ENCODE data around the gene CITED2. TPM values are rescaled to one million over a fixed set of nuclear protein-coding genes. Genes with fewer than 3 reads are reported as not detected.

Gene CITED2
- total RNA-seq, 2 donors from 2014 or later: 119 to 208 TPM

DNA sequence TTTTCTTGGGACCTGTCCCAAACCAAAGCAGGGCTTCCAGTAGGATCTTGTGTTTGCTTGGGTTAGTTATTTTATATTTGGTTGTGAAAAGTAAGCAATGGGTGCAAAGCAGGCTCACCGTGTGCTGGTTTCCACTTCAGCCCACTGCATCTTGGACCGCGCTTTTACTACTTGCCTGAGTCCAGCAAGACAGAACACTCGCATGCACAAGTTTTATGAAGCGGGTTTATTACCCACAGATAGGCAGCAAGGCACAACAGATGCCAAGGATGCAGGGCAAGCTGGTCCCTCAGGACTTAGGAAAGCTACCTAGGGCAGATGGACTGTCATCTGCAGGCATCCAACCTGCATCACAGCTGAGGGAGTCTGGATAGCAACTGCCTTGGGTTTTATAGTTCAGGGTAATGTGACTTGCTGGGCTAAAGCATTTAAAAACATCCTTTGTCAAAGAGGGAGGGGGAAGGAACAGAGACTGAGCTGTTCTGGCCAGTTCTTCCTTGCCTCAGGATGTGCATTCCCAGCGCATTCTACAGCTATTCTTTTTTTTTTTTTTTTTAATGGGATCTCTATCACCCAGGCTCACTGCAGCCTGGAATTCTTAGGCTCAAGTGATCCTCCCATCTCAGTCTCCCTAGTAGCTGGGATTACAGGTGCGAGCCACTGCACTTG lies 18.5 kb downstream of the CITED2 start:
- H3K9me3 ChIP-seq: no peaks in the 10 kb centered on the region
- H3K27ac ChIP-seq: no peak overlapping the region
- no peaks in the 10 kb centered on the region for H3K4me1 ChIP-seq
- TF ChIP-seq, protein P1, sequence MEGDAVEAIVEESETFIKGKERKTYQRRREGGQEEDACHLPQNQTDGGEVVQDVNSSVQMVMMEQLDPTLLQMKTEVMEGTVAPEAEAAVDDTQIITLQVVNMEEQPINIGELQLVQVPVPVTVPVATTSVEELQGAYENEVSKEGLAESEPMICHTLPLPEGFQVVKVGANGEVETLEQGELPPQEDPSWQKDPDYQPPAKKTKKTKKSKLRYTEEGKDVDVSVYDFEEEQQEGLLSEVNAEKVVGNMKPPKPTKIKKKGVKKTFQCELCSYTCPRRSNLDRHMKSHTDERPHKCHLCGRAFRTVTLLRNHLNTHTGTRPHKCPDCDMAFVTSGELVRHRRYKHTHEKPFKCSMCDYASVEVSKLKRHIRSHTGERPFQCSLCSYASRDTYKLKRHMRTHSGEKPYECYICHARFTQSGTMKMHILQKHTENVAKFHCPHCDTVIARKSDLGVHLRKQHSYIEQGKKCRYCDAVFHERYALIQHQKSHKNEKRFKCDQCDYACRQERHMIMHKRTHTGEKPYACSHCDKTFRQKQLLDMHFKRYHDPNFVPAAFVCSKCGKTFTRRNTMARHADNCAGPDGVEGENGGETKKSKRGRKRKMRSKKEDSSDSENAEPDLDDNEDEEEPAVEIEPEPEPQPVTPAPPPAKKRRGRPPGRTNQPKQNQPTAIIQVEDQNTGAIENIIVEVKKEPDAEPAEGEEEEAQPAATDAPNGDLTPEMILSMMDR (IDR thresholded peaks at IDR 0.05): no peak
- DNase-seq (ENCODE audit: low spot score): no peak
- no peaks in the 10 kb centered on the region for H3K36me3 ChIP-seq
- H3K27me3 ChIP-seq: no peaks in the 10 kb centered on the region
- H3K4me3 ChIP-seq: no peak overlapping the region

- H3K36me3 ChIP-seq: no peaks in the 10 kb centered on the region
- TF ChIP-seq, protein P1 (IDR thresholded peaks at IDR 0.05): no peak
- DNase-seq (ENCODE audit: low spot score): no peak
- H3K4me3 ChIP-seq: no peak overlapping the region
- no peaks in the 10 kb centered on the region for H3K9me3 ChIP-seq
- H3K27me3 ChIP-seq: no peaks in the 10 kb centered on the region
- H3K27ac ChIP-seq: no peak overlapping the region
- H3K4me1 ChIP-seq: no peaks in the 10 kb centered on the region
These were observed 19.3 kb downstream of the CITED2 start for GRCh38 chr6:139355172-139355571.

DNA sequence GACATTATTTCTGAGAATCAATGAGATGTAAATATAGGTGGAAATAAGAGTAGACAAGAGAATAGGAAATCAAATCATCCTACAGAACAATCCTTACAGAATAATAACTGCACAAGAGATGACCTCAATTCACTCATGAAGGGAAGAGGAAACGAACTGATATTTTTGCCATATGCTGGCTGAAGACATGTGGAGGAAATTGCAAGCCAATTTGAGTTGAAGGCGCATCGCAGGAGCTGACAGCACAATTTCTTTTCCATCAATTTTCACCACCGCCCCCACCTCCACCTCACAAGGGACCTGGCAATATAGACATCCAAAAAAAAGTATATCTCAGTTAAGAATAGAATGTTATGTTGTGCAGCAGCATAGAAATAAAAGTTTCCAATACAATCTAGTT lies 20.3 kb downstream of the CITED2 start:
- Histone ChIP-seq H3K27me3 (no peaks in the 10 kb centered on the region), H3K36me3 (no peaks in the 10 kb centered on the region), H3K4me1 (no peaks in the 10 kb centered on the region), H3K9me3 (no peaks in the 10 kb centered on the region), H3K4me3 (no peak overlapping the region), H3K27ac (no peak overlapping the region)
- TF ChIP-seq, protein P1 (IDR thresholded peaks at IDR 0.05): no peak
- no peak for DNase-seq (ENCODE audit: low spot score)

- Histone ChIP-seq H3K4me1 (no peaks in the 10 kb centered on the region), H3K4me3 (no peak overlapping the region), H3K27me3 (no peaks in the 10 kb centered on the region), H3K9me3 (no peaks in the 10 kb centered on the region), H3K27ac (no peak overlapping the region), H3K36me3 (no peaks in the 10 kb centered on the region)
- DNase-seq (ENCODE audit: low spot score): no peak
- TF ChIP-seq, protein P1 (IDR thresholded peaks at IDR 0.05): no peak
These were observed 24.9 kb downstream of the CITED2 start for GRCh38 chr6:139349464-139350020.

- H3K36me3 ChIP-seq: no peaks in the 10 kb centered on the region
- TF ChIP-seq, protein P1 (IDR thresholded peaks at IDR 0.05): no peak
- H3K27ac ChIP-seq: no peak overlapping the region
- DNase-seq (ENCODE audit: low spot score): no peak
- no peak overlapping the region for H3K4me3 ChIP-seq
- H3K4me1 ChIP-seq: no peaks in the 10 kb centered on the region
- no peaks in the 10 kb centered on the region for H3K27me3 ChIP-seq
- no peaks in the 10 kb centered on the region for H3K9me3 ChIP-seq
These were observed 28.1 kb downstream of the CITED2 start for GRCh38 chr6:139346392-139346791.

All from right atrium auricular region (tissue), 2 donors.